Body of pancreas (tissue), 4 donors: ENCODE results near the gene SLC34A3.

Experiments
- CTCF ChIP-seq, 7 experiments: fragments of 450-650 bp in 4 of 7; fragments of 200-600 bp in 3 of 7; sonication (generic) in 3 of 7; IDR thresholded peaks; one replicate each; pipeline ENCODE4 v1.5.1; 2016 to 2019; ENCODE audit warnings: antibody characterized with exemption in 7 of 7
- POLR2A ChIP-seq, 3 donors: fragments of 450-650 bp; IDR thresholded peaks; one replicate each; pipeline ENCODE4 v1.6.1; 2016; ENCODE audit warnings: antibody characterized with exemption in 3 of 3, mild to moderate bottlenecking in 2 of 3

- peak; percentile 87 to 98 (median 97) for TF ChIP-seq CTCF (IDR thresholded peaks at IDR 0.05)
- no peak for TF ChIP-seq POLR2A (IDR thresholded peaks at IDR 0.05)
These were observed 3.4 kb upstream of the SLC34A3 start, which contains the start of gene RNF224 for GRCh38 chr9:137227054-137227852.
